ENCODE measurements around the gene SLC8A3.

DNA sequence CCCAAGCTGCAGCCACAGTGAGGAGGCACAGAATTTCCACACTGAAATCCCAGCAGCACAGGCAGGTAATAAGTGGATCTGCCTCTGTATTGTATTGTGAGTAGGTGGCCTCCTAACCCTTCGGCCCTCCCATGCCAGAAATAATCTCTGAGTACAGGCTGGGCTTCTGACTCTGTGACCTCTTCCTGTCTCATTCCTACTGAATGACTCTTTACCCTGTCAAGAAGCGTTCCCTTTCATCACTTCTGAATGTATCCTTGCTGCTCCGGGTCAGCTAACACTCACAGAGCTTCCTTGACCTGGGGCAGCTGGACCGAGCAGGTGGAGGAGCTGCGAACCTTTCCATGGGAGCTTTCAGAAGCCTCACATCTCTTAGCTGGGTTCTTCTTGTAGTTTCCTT lies 119.6 kb downstream of the SLC8A3 start:
- TF ChIP-seq, protein P1, sequence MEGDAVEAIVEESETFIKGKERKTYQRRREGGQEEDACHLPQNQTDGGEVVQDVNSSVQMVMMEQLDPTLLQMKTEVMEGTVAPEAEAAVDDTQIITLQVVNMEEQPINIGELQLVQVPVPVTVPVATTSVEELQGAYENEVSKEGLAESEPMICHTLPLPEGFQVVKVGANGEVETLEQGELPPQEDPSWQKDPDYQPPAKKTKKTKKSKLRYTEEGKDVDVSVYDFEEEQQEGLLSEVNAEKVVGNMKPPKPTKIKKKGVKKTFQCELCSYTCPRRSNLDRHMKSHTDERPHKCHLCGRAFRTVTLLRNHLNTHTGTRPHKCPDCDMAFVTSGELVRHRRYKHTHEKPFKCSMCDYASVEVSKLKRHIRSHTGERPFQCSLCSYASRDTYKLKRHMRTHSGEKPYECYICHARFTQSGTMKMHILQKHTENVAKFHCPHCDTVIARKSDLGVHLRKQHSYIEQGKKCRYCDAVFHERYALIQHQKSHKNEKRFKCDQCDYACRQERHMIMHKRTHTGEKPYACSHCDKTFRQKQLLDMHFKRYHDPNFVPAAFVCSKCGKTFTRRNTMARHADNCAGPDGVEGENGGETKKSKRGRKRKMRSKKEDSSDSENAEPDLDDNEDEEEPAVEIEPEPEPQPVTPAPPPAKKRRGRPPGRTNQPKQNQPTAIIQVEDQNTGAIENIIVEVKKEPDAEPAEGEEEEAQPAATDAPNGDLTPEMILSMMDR (IDR thresholded peaks at IDR 0.05; ENCODE audit: poor library complexity): no peak
- TF ChIP-seq EZH2 (IDR thresholded peaks at IDR 0.05; ENCODE audit: borderline replicate concordance): no peak

Measured in hepatocyte (in vitro differentiated cells).